Left ventricle myocardium inferior (tissue), 1 donor: ENCODE data around the gene ASPM. TPM values are rescaled to one million over a fixed set of nuclear protein-coding genes. Genes with fewer than 3 reads are reported as not detected.

ENCODE experiments used
- DNase-seq: peaks from one replicate; pipeline ENCODE4 v3.0.0-alpha.2; 2020
- H3K27ac ChIP-seq: fragments of 200-600 bp; replicated peaks from 2 replicates; pipeline ENCODE4 v1.8.0; 2021
- H3K27me3 ChIP-seq: fragments of 200-600 bp; 2 replicates; pipeline ENCODE4 v1.8.0; 2021; ENCODE audit warnings: low read depth
- H3K36me3 ChIP-seq: fragments of 200-600 bp; 2 replicates; pipeline ENCODE4 v1.8.0; 2021
- H3K4me1 ChIP-seq: fragments of 200-600 bp; 2 replicates; pipeline ENCODE4 v1.8.0; 2021
- H3K4me3 ChIP-seq: fragments of 200-600 bp; 2 replicates; pipeline ENCODE4 v1.8.0; 2021; ENCODE audit warnings: mild to moderate bottlenecking, moderate library complexity
- H3K9me3 ChIP-seq: fragments of 200-600 bp; replicated peaks from 2 replicates; pipeline ENCODE4 v1.8.0; 2021
- CTCF ChIP-seq: fragments of 200-600 bp; IDR thresholded peaks from 2 replicates; pipeline ENCODE4 v1.8.0; 2021; ENCODE audit warnings: antibody characterized with exemption, mild to moderate bottlenecking, borderline replicate concordance
- intact Hi-C: fragments of 100-400 bp; cut with micrococcal nuclease; formaldehyde crosslinking; loops from one replicate; pipeline ENCODE4 v1.11.0; 2022
- long read RNA-seq: library from polyadenylated mRNA; unstranded; transcript quantifications from one replicate; pipeline ENCODE4 v2.0.0, GENCODE V29; 2021
- total RNA-seq: library from RNA; stranded (reverse); fragmentation: NEBNext Ultra II Directional; extraction: Animal tissue kit (Norgen Biotek cat#: 25700); gene quantifications from one replicate; pipeline ENCODE4 v1.2.1, GENCODE V29; 2021
- donor health status: DM: no; HTN: yes; CAD: no; lungs with severe emphysema.

ASPM gene
- total RNA-seq, result 0.44 TPM
- long read RNA-seq, result 0 reads

GRCh38 chr1:197146101-197147095, at the start of gene ASPM:
Gene ASPM, minus strand, starts transcription at chr1:197146669. Its CDS starts 232 bp downstream, at chr1:197146437.
- Histone ChIP-seq H3K4me3 (peak within 1 kb of the TSS; percentile 75), H3K27ac (no peak within 1 kb of the TSS), H3K9me3 (no peaks in the 10 kb centered on the region), H3K27me3 (no peaks in the 10 kb centered on the region), H3K4me1 (peaks cover 12% of the 10 kb centered on the region), H3K36me3 (no peaks in the 10 kb centered on the region)
- intact Hi-C loops, result no loop called here
- no peak for TF ChIP-seq CTCF
- peak; percentile 93 for DNase-seq

- Histone ChIP-seq H3K36me3 (peaks cover 14% of the 10 kb centered on the region), H3K4me3 (no peak overlapping the region), H3K27ac (no peak overlapping the region), H3K4me1 (peaks cover 59% of the 10 kb centered on the region), H3K9me3 (no peaks in the 10 kb centered on the region), H3K27me3 (no peaks in the 10 kb centered on the region)
- DNase-seq, result no peak
- no peak for TF ChIP-seq CTCF
- intact Hi-C loops, result no loop called here
These were observed 48.6 kb upstream of the ASPM start for GRCh38 chr1:197195100-197195499.

GRCh38 chr1:197184190-197184589, 37.7 kb upstream of the ASPM start:
- H3K27me3 ChIP-seq, result no peaks in the 10 kb centered on the region
- DNase-seq, result no peak
- H3K9me3 ChIP-seq, result peaks cover 9% of the 10 kb centered on the region
- no peak for TF ChIP-seq CTCF
- H3K27ac ChIP-seq, result no peak overlapping the region
- H3K36me3 ChIP-seq, result peaks cover 70% of the 10 kb centered on the region
- intact Hi-C loops, result loop anchor here (5.0 kb wide), 1 partner anchor 173 kb away; no protein-coding TSS in a partner anchor
- no peak overlapping the region for H3K4me3 ChIP-seq
- H3K4me1 ChIP-seq, result peaks cover 16% of the 10 kb centered on the region

- Histone ChIP-seq H3K4me3 (no peak overlapping the region), H3K4me1 (peaks cover 16% of the 10 kb centered on the region), H3K36me3 (peaks cover 71% of the 10 kb centered on the region), H3K27ac (no peak overlapping the region), H3K27me3 (no peaks in the 10 kb centered on the region), H3K9me3 (peaks cover 9% of the 10 kb centered on the region)
- intact Hi-C loops, result loop anchor here (5.0 kb wide), 1 partner anchor 174 kb away; no protein-coding TSS in a partner anchor
- TF ChIP-seq CTCF, result no peak
- no peak for DNase-seq
These were observed 36.8 kb upstream of the ASPM start for GRCh38 chr1:197183195-197183748.

GRCh38 chr1:197182716-197183115, 36.2 kb upstream of the ASPM start:
- Histone ChIP-seq H3K27me3 (no peaks in the 10 kb centered on the region), H3K4me3 (no peak overlapping the region), H3K9me3 (peaks cover 9% of the 10 kb centered on the region), H3K36me3 (peaks cover 69% of the 10 kb centered on the region), H3K4me1 (peaks cover 16% of the 10 kb centered on the region), H3K27ac (no peak overlapping the region)
- DNase-seq, result no peak
- TF ChIP-seq CTCF, result no peak
- intact Hi-C loops, result loop anchor here (5.0 kb wide), 1 partner anchor 175 kb away; no protein-coding TSS in a partner anchor
